Esophagus muscularis mucosa (tissue), 4 donors: ENCODE measurements around the gene PGLYRP3.

Experiments used
- CTCF ChIP-seq, 3 experiments: fragments of 200-600 bp in 2 of 3; fragments of 450-650 bp in 1 of 3; sonication (generic) in 2 of 3; IDR thresholded peaks; one replicate each; pipeline ENCODE4 v1.5.1; 2017 to 2019; ENCODE audit warnings: antibody characterized with exemption in 3 of 3, mild to moderate bottlenecking in 2 of 3, moderate library complexity in 1 of 3
- EP300 ChIP-seq: sonication (generic); formaldehyde crosslinking; IDR thresholded peaks from one replicate; pipeline ENCODE4 v1.6.1; 2017; ENCODE audit warnings: antibody characterized with exemption
- POLR2A ChIP-seq: fragments of 450-650 bp; IDR thresholded peaks from one replicate; pipeline ENCODE4 v1.6.1; 2017; ENCODE audit warnings: antibody characterized with exemption, moderate library complexity, mild to moderate bottlenecking, low read depth
- POLR2AphosphoS5 ChIP-seq, 2 donors: sonication (generic); formaldehyde crosslinking; IDR thresholded peaks; one replicate each; pipeline ENCODE4 v1.6.1; 2017; ENCODE audit warnings: antibody characterized with exemption in 2 of 2

DNA sequence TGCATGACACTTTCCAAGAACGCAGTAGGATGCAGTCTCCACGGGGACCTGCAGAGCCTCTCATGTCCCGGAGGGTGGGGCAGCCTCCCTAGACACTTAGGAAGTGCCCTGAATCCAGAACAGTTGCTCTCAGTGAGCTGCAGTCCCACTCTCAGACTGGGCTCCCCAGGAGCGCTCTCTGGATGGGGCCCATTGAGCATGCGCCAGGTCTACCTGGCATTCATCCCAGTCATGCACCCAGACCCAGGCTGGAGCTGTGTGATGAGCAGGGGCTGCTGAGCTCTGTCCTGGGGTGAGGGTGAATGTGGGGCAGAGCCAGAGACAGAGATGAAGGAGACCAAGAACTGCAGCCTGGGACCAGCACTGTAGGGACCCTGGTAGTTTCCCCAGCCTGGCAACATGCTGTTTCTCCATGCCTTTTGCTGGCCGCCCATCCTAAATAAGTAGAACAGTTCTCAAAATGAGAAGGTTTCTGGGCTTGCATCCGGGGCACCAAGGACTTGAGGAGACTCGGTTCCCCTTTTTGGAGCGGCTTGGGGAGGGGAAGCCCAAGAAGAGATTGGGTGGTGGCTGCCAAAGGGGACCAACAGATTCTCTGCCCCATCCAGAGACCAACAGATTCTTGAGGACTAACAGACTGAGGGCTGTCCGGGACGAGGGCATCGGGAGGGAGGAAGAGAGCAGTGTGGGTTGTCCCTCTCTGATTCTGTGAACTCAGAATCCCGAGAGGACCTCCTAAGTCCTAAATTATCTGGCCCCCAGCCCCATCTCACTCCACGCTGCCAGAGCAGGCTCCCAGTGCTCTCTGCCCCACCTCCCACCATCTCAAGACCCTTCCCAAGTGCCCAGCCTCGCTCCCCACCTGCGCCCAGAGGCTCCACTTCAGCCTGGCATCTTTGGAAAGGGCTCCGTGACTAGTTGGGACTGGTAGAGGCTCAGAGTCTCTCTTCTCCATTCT, 36.9 kb upstream of the PGLYRP3 start:
- TF ChIP-seq CTCF (IDR thresholded peaks at IDR 0.05) (no peak), EP300 (no peak), POLR2A (no peak), POLR2AphosphoS5 (IDR thresholded peaks at IDR 0.05) (no peak)
